Measurements from ENCODE around the gene RPRD1B. TPM values are rescaled to one million over a fixed set of nuclear protein-coding genes. Genes with fewer than 3 reads are reported as not detected.
A peak's percentile ranks its signal among the peaks of the same experiment; 100 is the strongest.

Gene RPRD1B
- total RNA-seq, 8 experiments from 2014 or later = 12.7 to 34.1 (median 21.0) TPM

DNA sequence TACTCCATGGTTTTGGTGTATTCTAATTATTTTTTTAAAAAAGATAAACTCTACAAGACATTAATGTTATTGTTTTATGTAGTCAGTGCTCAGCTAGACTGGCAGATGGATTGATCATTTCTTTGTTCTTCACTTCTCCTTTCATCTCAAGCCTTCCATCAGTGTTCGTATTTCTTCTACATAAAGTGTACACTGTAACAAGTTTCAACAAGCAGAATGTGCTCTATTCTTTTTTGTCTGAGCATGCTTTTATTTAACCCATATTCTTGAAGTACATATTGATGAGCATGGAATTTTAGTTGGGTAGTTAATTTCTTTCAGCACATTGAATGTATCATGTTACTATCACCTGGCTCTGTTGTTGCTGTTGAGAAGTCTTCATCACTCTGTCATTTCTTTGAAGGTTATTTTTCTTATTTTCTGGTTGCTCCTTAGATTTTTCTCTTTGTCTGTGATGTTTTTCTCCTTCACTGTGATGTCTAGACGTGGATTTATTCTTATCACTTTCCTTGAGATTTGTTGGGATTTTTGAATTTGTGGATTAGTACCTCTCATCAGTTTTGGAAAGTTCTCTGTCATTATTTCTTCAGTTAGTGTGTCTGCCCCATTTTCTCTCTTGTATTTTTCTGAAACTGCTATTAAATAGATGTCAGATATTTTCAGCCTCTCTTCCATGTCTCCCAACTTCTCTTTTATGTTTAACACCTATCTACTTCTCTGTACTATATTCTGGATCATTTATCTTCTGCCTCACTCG, 83.0 kb downstream of the RPRD1B start:
- Histone ChIP-seq H3K4me3 (no peak overlapping the region), H3K4me1 (replicated peaks in 1 of 2) (no peaks in the 10 kb centered on the region), H3K27ac (no peak overlapping the region)
- no peak for ATAC-seq (replicated peaks in 6 of 8)
- in situ Hi-C loops (cut with MboI; ENCODE audit: low pct_unique_long_range_greater_than_20kb in 2 of 9, low sequenced_read_pairs in 9 of 9, unreplicated experiment in 9 of 9) = no loop called here
- WGBS, 10 experiments = 37 to 79% (median 64%) methylated on average over 2 to 3 of the region's 3 CpGs

DNA sequence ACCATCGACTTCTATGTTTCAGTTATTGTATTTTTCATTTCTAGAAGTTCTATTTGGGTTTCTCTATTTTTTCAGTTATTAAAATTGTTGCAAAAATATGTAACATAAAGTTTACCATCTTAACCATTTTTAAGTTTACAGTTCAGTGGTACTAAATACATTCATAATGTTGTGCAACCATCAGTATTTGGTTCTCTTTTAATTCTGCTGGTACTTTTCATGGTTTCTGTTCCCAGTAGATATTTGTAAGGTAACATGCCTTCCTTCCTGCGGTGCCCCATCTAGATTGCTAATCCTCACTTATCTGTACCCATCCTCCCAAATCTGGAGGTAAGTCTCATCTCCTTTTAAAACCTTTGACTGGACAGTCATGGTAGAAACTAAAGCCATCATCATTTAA, 83.7 kb downstream of the RPRD1B start:
- 22 to 89% (median 75%) methylated on average over 1 to 2 of the region's 2 CpGs for WGBS, 10 experiments
- Histone ChIP-seq H3K4me3 (no peak overlapping the region), H3K27ac (no peak overlapping the region), H3K4me1 (replicated peaks in 1 of 2) (no peaks in the 10 kb centered on the region)
- ATAC-seq (replicated peaks in 6 of 8) = no peak
- in situ Hi-C loops (cut with MboI; ENCODE audit: low pct_unique_long_range_greater_than_20kb in 2 of 9, low sequenced_read_pairs in 9 of 9, unreplicated experiment in 9 of 9) = no loop called here

DNA sequence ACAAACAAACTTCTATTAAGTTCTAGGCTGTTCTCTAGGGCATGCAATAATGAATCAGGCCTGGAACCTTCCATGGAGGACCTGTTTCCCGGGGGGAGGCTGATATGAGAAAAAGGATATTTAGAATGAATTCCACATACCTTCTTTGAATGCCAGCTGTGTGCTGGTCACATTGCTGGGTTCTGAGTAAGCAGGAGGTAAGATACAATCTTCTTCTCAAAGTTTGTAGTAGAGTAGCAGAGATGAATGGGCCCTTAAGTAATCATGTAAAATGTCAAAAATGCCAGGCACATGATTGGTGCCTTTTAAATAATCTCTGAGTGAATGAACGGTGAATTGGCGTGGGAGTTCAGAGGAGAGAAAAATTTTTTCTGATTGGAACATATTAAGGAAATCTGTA, 84.1 kb downstream of the RPRD1B start:
- 7 to 100% (median 89%) methylated on average over 1 to 3 of the region's 3 CpGs; no CpG with 5 or more reads in 2 of the 10 experiments for WGBS, 10 experiments
- H3K4me1 ChIP-seq (replicated peaks in 1 of 2) = no peaks in the 10 kb centered on the region
- no peak for ATAC-seq (replicated peaks in 6 of 8)
- no peak overlapping the region for H3K27ac ChIP-seq
- H3K4me3 ChIP-seq = no peak overlapping the region
- in situ Hi-C loops (cut with MboI; ENCODE audit: low pct_unique_long_range_greater_than_20kb in 2 of 9, low sequenced_read_pairs in 9 of 9, unreplicated experiment in 9 of 9) = no loop called here

DNA sequence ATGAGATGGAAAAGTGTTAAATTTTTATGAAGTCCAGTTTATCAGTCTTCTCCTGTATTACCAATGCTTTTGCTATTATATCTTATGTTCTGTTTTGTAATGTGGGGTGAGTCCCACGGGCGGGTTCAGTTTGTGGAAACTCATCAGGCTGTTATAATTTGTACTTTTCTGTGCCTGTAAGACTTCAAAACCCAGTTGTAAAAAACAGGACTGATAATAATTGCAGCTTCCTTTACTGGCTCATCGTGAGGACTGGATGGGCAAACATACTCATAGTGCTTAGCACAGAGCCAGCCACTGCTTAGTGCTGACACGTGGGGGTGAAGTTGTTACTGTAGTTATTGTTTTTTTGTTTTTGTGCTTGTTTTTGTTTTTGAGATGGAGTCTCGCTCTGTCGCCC, 85.9 kb downstream of the RPRD1B start:
- no peak overlapping the region for H3K27ac ChIP-seq
- no peak for ATAC-seq (replicated peaks in 6 of 8)
- in situ Hi-C loops (cut with MboI; ENCODE audit: low pct_unique_long_range_greater_than_20kb in 2 of 9, low sequenced_read_pairs in 9 of 9, unreplicated experiment in 9 of 9) = no loop called here
- 0 to 100% (median 80%) methylated on average over 1 to 6 of the region's 6 CpGs; no CpG with 5 or more reads in 2 of the 10 experiments for WGBS, 10 experiments
- no peak overlapping the region for H3K4me3 ChIP-seq
- H3K4me1 ChIP-seq (replicated peaks in 1 of 2) = no peaks in the 10 kb centered on the region

DNA sequence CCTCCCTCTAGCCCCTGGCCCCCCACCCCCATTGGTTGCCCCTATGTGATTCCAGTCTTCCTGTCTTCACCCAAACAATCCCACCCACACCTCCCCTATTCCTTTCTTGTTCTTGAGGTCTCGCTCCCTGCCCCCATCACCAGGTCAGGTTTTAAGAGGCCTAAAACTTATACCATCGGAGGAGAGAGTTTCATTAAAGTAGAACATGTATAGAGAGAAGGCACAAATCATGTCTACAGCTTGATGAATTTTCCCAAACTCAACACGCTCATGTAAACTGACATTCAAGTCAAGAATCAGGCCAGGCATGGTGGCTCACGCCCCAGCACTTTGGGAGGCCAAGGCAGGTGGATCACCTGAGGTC, 87.1 kb downstream of the RPRD1B start:
- WGBS, 10 experiments = 100% methylated on average over 2 to 3 of the region's 4 CpGs; no CpG with 5 or more reads in 7 of the 10 experiments
- in situ Hi-C loops (cut with MboI; ENCODE audit: low pct_unique_long_range_greater_than_20kb in 2 of 9, low sequenced_read_pairs in 9 of 9, unreplicated experiment in 9 of 9) = no loop called here

DNA sequence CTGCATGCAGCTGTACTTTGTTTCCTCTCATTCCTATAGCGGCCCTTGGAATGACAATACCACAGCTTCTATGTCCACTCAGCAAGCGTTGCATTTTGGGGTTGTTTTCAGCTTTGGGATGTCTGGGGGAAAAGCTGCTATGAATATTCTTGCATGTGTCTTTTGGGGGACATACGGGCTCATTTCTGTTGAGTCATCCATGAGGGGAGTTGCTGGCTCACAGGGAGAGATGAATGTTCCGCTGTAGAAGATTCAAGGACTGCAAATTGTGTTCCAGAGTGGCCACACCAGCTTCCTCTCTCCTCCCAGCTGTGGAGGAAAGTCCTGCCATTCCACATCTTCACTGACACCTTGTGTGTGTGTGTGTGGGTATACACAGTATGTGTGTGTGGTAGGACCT, 88.2 kb downstream of the RPRD1B start:
- in situ Hi-C loops (cut with MboI; ENCODE audit: low pct_unique_long_range_greater_than_20kb in 2 of 9, low sequenced_read_pairs in 9 of 9, unreplicated experiment in 9 of 9) = no loop called here
- Histone ChIP-seq H3K27ac (no peak overlapping the region), H3K4me1 (replicated peaks in 1 of 2) (peaks cover 2 to 9% of the 10 kb centered on the region in 2 donors), H3K4me3 (no peak overlapping the region)
- ATAC-seq (replicated peaks in 6 of 8) = no peak
- WGBS, 10 experiments = 58 to 100% (median 80%) methylated on average over 1 to 4 of the region's 4 CpGs; no CpG with 5 or more reads in 3 of the 10 experiments

More for the DNA sequence above, 87.1 kb downstream of the RPRD1B start:
- H3K4me3 ChIP-seq = no peak overlapping the region
- H3K27ac ChIP-seq = no peak overlapping the region
- no peak for ATAC-seq (replicated peaks in 6 of 8)
- peaks cover 0 to 5% of the 10 kb centered on the region in 2 donors for H3K4me1 ChIP-seq (replicated peaks in 1 of 2)

DNA sequence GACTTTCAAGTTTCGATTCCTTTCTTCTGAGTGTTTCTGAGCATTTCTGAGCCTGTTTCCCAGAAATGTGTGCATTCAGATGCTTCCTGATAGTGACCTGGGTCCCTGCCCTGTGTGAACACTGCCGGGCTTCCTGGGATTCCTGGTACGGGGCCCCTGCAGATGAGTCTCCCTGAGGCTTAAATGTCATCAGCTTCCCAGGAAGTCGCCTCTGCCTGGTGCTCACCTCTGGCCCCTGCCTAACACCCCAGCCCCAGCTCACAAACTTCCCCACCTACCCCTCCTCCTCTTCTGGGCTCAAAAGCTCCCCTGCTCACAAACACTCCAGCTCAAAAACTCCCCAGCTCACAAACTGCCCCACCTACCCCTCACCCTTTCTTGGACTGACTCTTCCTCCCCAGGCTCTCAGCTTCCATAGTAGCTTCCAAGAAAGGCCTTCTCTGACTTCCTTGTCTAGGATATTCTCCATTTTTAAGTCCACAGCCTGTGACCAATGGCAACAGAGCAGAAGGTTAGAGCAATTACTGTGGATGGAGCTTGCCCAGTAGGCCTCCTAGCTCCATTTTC, 89.6 kb downstream of the RPRD1B start:
- Histone ChIP-seq H3K4me3 (no peak overlapping the region), H3K27ac (peak overlapping the region in 1 of 2 donors; percentile 36), H3K4me1 (replicated peaks in 1 of 2) (peaks cover 14 to 20% of the 10 kb centered on the region in 2 donors)
- ATAC-seq (replicated peaks in 6 of 8) = peak in 4 of 8 experiments; percentile 21 to 82 (median 74)
- WGBS, 10 experiments = 0 to 67% (median 49%) methylated on average over 1 to 2 of the region's 4 CpGs
- in situ Hi-C loops (cut with MboI; ENCODE audit: low pct_unique_long_range_greater_than_20kb in 2 of 9, low sequenced_read_pairs in 9 of 9, unreplicated experiment in 9 of 9) = no loop called here

DNA sequence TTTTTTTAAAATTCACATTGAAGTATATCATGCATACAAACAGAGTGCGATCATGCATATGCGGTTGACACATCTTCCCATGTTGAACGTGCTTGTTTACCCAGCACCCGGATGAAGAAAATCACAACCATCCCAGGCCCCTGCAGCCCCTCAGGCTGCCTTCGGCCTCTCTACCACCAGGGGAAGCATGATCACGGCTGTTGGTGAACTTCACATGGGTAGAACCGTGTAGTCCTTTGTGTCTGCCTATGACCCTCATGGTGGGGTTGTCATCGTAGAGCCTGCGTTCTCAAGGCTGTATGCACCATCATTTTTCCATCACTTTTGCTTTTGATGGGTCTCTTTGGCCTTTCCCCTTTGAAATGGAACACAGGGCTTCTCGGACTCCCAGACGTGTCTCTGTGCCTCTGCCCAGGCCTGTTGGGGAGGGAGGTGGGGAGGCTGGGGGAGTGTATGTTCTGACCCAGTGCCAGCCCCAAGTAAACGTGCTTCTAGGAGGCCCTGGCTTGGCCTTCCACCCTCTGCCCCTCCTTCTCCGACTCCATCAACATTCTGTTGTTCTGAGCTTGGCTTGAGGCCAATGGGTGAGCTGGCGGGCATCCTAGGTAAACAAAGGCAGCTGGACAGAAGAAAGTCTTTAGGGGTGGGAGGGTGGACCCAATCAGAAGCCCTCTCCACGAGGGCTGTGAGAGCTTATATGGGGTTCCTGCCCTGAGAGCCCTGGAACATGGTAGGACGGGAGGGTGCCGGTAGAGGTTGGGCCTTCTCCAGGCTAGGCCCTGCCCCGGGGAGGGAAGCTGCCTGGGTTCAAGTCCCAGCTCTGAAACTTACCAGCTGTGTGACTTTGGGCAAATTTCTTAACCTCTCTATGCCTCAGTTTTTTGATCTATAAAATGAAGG, 91.9 kb downstream of the RPRD1B start:
- 79 to 100% (median 90%) methylated on average over 1 to 9 of the region's 18 CpGs; no CpG with 5 or more reads in 1 of the 10 experiments for WGBS, 10 experiments
- no peak overlapping the region for H3K4me3 ChIP-seq
- peaks cover 14 to 20% of the 10 kb centered on the region in 2 donors for H3K4me1 ChIP-seq (replicated peaks in 1 of 2)
- ATAC-seq (replicated peaks in 6 of 8) = peak in 2 of 8 experiments; percentile 13 to 50
- in situ Hi-C loops (cut with MboI; ENCODE audit: low pct_unique_long_range_greater_than_20kb in 2 of 9, low sequenced_read_pairs in 9 of 9, unreplicated experiment in 9 of 9) = no loop called here
- H3K27ac ChIP-seq = no peak overlapping the region

DNA sequence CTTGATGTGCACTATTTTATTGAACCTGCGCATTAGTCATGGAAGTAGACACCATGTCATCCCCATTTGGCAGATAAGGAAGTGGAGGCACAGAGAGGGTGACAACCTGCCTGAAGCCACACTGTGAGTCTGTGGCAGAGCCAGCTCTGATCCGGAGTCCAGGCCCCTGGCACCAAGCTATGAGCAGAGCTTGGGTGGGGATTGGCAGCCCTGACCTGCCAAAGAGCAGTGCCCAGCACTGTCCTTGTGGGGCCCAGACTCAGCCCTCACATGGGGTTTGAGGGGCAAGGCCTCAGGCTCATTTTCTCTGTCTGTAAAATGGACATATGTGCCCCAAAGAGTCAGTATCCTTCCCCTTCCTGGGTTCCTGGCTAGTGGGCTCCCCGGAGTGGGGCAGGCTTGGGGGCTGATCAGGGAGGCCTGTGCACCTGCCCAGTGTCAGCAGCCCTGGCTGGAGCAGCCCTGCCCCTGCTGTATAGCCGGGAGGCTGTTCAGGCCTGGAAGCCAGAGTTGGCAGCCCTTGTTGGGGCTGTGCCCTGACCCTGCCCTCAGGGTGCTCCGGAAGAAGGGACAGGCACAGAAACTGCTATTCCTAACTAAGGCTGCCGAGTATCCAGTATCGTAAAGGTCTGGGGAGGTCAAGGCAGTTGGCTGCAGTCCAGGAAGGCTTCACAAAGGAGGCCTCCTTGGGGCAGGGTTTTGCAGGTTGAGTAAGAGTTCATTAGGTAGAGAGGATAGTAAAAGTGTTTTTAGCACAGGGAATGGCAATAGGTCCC, 92.8 kb downstream of the RPRD1B start:
- 40 to 100% (median 92%) methylated on average over 1 to 4 of the region's 7 CpGs; no CpG with 5 or more reads in 5 of the 10 experiments for WGBS, 10 experiments
- peaks cover 14 to 20% of the 10 kb centered on the region in 2 donors for H3K4me1 ChIP-seq (replicated peaks in 1 of 2)
- H3K4me3 ChIP-seq = no peak overlapping the region
- in situ Hi-C loops (cut with MboI; ENCODE audit: low pct_unique_long_range_greater_than_20kb in 2 of 9, low sequenced_read_pairs in 9 of 9, unreplicated experiment in 9 of 9) = no loop called here
- peak overlapping the region; percentile 37 to 71 for H3K27ac ChIP-seq
- no peak for ATAC-seq (replicated peaks in 6 of 8)

DNA sequence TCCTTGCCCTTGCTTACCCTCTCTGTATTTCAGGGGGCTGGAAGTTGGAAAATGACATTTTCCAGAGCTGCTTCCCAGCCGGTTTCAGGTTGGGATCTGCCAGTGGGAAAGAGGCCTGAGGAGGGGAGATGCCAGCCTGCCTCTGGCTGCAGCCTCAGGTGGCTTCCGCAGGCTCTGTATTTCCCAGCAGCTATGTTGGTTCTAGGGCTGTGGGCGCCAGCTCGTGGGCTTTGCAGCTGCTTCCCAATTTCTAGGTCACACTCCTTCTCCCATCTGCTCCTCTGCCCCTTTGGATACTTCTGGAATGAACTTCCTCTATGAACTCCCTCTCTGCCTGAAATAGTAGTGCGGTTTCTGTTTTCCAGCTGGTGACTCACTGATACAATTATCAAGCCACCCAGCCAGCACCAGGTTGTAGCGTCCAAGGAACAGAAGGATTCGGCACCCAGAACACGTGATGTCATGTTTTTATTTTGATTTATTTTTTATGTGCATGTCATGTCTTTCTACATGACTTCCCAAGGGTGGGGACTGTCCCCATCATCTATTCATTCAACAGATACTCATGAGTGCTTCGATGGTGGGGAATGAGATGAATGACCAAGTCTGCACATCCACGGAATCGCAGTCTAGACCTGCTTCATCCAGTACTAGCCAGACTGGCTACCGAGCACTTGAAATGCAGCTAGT, 93.5 kb downstream of the RPRD1B start:
- 0 to 70% (median 42%) methylated on average over 1 to 11 of the region's 12 CpGs; no CpG with 5 or more reads in 1 of the 10 experiments for WGBS, 10 experiments
- peaks cover 14 to 20% of the 10 kb centered on the region in 2 donors for H3K4me1 ChIP-seq (replicated peaks in 1 of 2)
- H3K27ac ChIP-seq = peak overlapping the region; percentile 37 to 71
- H3K4me3 ChIP-seq = no peak overlapping the region
- in situ Hi-C loops (cut with MboI; ENCODE audit: low pct_unique_long_range_greater_than_20kb in 2 of 9, low sequenced_read_pairs in 9 of 9, unreplicated experiment in 9 of 9) = no loop called here
- ATAC-seq (replicated peaks in 6 of 8) = peak; percentile 42 to 99 (median 93)

DNA sequence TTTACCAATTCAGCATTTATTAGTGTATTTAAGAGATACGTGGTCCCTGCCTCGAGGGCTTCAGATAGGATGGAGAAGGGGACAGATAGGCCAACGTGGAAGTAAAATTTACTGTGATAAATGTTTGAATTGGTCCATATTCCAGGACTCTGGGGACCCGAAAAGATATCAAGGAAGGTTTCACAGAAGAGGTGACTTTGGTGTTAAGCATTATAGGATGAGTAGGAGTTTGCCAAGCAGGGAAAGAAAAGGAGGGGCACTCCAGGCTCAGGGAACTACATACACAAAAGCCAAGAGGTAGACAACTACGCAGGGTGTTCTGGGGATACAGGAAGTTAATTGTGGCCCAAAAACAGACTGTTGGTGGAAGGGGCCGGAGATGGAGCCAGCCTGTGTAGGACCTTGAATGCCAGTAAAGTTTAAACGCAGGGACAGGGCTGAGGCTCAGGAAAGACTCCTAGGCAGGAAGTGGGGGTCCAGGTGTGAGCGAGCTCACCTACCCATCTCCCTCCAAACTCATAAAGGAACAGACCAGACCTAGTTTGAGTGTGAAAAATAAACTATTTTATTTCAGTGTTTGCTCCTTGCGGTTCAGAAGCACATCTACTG, 94.5 kb downstream of the RPRD1B start:
- no peak for ATAC-seq (replicated peaks in 6 of 8)
- in situ Hi-C loops (cut with MboI; ENCODE audit: low pct_unique_long_range_greater_than_20kb in 2 of 9, low sequenced_read_pairs in 9 of 9, unreplicated experiment in 9 of 9) = no loop called here
- 17 to 100% (median 85%) methylated on average over 1 to 9 of the region's 9 CpGs for WGBS, 10 experiments
- Histone ChIP-seq H3K4me3 (no peak overlapping the region), H3K4me1 (replicated peaks in 1 of 2) (peaks cover 14 to 20% of the 10 kb centered on the region in 2 donors), H3K27ac (no peak overlapping the region)

DNA sequence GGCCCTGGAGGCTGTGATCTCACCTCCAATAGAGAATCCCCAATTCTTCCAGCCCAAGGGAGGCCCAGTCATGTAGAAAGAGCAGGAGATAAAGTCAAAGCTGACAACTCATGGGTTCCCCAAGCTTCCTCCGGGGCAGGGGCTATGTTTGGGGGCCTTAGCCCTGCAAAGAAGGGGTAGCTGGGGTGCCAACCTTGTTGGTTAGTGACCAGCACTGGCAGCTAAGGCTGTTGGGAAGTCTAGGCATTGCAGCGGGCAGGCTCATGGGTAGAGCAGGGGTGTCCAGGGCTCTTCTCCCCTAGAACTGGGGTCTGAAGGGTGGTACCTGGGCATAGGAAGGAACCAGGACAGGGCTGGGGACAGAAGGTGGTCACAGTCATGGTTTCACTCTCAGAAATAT, 95.1 kb downstream of the RPRD1B start:
- H3K4me3 ChIP-seq = no peak overlapping the region
- ATAC-seq (replicated peaks in 6 of 8) = no peak
- peaks cover 14 to 20% of the 10 kb centered on the region in 2 donors for H3K4me1 ChIP-seq (replicated peaks in 1 of 2)
- WGBS, 10 experiments = 60 to 80% (median 67%) methylated on average over 1 of the region's 2 CpGs; no CpG with 5 or more reads in 7 of the 10 experiments
- no peak overlapping the region for H3K27ac ChIP-seq
- in situ Hi-C loops (cut with MboI; ENCODE audit: low pct_unique_long_range_greater_than_20kb in 2 of 9, low sequenced_read_pairs in 9 of 9, unreplicated experiment in 9 of 9) = no loop called here
